Sigmoid colon (tissue), 4 donors: ENCODE results near the gene PTPDC1.
"Not testable (repeated sequence)": the region's sequence is repeated elsewhere in the genome, so short reads cannot be mapped to it uniquely, and the experiment has no call there.

Experiments
- EP300 ChIP-seq, 4 donors: sonication (generic); formaldehyde crosslinking; IDR thresholded peaks; one replicate each; pipeline ENCODE4 v1.6.1; 2017; ENCODE audit warnings: antibody characterized with exemption in 4 of 4
- POLR2AphosphoS5 ChIP-seq, 4 donors: sonication (generic); formaldehyde crosslinking; IDR thresholded peaks; one replicate each; pipeline ENCODE4 v1.6.1; 2017; ENCODE audit warnings: antibody characterized with exemption in 4 of 4
- TF ChIP-seq, protein P1 (sequence below), 4 experiments: fragments of 450-650 bp in 3 of 4; fragments of 200-600 bp in 1 of 4; IDR thresholded peaks; one replicate each; pipeline ENCODE4 v1.5.1; 2016 to 2019; ENCODE audit warnings: antibody characterized with exemption in 4 of 4, mild to moderate bottlenecking in 3 of 4, moderate library complexity in 2 of 4

DNA sequence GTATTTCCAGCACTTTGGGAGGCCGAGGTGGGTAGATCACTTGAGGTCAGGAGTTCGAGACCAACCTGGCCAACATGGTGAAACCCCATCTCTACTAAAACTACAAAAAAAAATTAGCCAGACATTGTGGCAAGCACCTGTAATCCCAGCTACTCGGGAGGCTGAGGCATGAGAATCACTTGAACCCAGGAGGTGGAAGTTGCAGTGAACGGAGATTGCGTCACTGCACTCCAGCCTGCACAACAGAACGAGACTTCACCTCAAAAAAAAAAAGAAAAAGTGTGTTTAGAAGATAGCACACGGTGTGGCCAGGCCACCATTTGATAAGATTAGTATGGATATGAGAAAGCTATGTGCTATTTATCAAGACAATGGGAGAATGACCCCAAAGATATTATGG lies 35.8 kb downstream of the PTPDC1 start:
- TF ChIP-seq, protein P1, sequence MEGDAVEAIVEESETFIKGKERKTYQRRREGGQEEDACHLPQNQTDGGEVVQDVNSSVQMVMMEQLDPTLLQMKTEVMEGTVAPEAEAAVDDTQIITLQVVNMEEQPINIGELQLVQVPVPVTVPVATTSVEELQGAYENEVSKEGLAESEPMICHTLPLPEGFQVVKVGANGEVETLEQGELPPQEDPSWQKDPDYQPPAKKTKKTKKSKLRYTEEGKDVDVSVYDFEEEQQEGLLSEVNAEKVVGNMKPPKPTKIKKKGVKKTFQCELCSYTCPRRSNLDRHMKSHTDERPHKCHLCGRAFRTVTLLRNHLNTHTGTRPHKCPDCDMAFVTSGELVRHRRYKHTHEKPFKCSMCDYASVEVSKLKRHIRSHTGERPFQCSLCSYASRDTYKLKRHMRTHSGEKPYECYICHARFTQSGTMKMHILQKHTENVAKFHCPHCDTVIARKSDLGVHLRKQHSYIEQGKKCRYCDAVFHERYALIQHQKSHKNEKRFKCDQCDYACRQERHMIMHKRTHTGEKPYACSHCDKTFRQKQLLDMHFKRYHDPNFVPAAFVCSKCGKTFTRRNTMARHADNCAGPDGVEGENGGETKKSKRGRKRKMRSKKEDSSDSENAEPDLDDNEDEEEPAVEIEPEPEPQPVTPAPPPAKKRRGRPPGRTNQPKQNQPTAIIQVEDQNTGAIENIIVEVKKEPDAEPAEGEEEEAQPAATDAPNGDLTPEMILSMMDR (IDR thresholded peaks at IDR 0.05), result not testable (repeated sequence)
- not testable (repeated sequence) for TF ChIP-seq EP300, POLR2AphosphoS5 (IDR thresholded peaks at IDR 0.05)
